HepG2 (cell line): ENCODE data around the gene PLD3. TPM values are rescaled to one million over a fixed set of nuclear protein-coding genes. Genes with fewer than 3 reads are reported as not detected.

Experiments
- ADNP ChIP-seq: sonication (generic); formaldehyde crosslinking; IDR thresholded peaks from 2 replicates; pipeline ENCODE4 v1.4.0; 2020; ENCODE audit warnings: missing genetic modification reagents
- CEBPG ChIP-seq: IDR thresholded peaks from 2 replicates; pipeline ENCODE4 v1.6.1; 2016
- ETV5 ChIP-seq: IDR thresholded peaks from 2 replicates; pipeline ENCODE4 v1.6.1; 2018; ENCODE audit warnings: missing biosample characterization, missing genetic modification reagents, inconsistent platforms, borderline replicate concordance
- HINFP ChIP-seq: sonication (generic); formaldehyde crosslinking; IDR thresholded peaks from 2 replicates; pipeline ENCODE4 v1.4.0; 2020; ENCODE audit warnings: low read depth, mild to moderate bottlenecking, missing genetic modification reagents
- NR2C2 ChIP-seq: sonication (generic); formaldehyde crosslinking; IDR thresholded peaks from 2 replicates; pipeline ENCODE4 v1.4.0; 2020; ENCODE audit warnings: missing genetic modification reagents, mild to moderate bottlenecking, moderate library complexity, borderline replicate concordance
- SKIL ChIP-seq: sonication (generic); formaldehyde crosslinking; IDR thresholded peaks from 2 replicates; pipeline ENCODE4 v1.8.0; 2022; ENCODE audit warnings: missing genetic modification reagents, mild to moderate bottlenecking, moderate library complexity, borderline replicate concordance
- TBX3 ChIP-seq: fragments of 450-650 bp; IDR thresholded peaks from 2 replicates; pipeline ENCODE4 v1.6.1; 2017; ENCODE audit warnings: antibody characterized with exemption, mild to moderate bottlenecking, inconsistent platforms, borderline replicate concordance
- ZBTB42 ChIP-seq: sonication (generic); formaldehyde crosslinking; IDR thresholded peaks from 2 replicates; pipeline ENCODE4 v1.5.0; 2020; ENCODE audit warnings: mild to moderate bottlenecking, missing genetic modification reagents
- ZKSCAN5 ChIP-seq: sonication (generic); formaldehyde crosslinking; IDR thresholded peaks from 2 replicates; pipeline ENCODE4 v1.5.1; 2020; ENCODE audit warnings: mild to moderate bottlenecking, missing genetic modification reagents
- ZNF225 ChIP-seq: sonication (generic); formaldehyde crosslinking; IDR thresholded peaks from 2 replicates; pipeline ENCODE4 v1.4.0; 2020; ENCODE audit warnings: mild to moderate bottlenecking, missing genetic modification reagents
- ZNF275 ChIP-seq: sonication (generic); formaldehyde crosslinking; IDR thresholded peaks from 2 replicates; pipeline ENCODE4 v1.8.0; 2022; ENCODE audit warnings: missing genetic modification reagents, mild to moderate bottlenecking, inconsistent platforms, borderline replicate concordance
- ZNF431 ChIP-seq: sonication (generic); formaldehyde crosslinking; IDR thresholded peaks from 2 replicates; pipeline ENCODE4 v1.9.0; 2022; ENCODE audit warnings: missing genetic modification reagents, low read depth, mild to moderate bottlenecking, borderline replicate concordance
- ZNF432 ChIP-seq: sonication (generic); formaldehyde crosslinking; IDR thresholded peaks from 2 replicates; pipeline ENCODE4 v1.5.0; 2020; ENCODE audit warnings: missing genetic modification reagents, mild to moderate bottlenecking, borderline replicate concordance
- ZNF883 ChIP-seq: sonication (generic); formaldehyde crosslinking; IDR thresholded peaks from 2 replicates; pipeline ENCODE4 v1.5.1; 2020; ENCODE audit warnings: mild to moderate bottlenecking, missing genetic modification reagents; ENCODE audit errors: not compliant biosample characterization
- polyA plus RNA-seq, 8 experiments: library from polyadenylated mRNA; depleted of rRNA in 3 of 8; stranded (reverse) in 7 of 8; unstranded in 1 of 8; fragments of >200 nt; fragmentation: Illumina TruSeq in 4 of 8; extraction: Trizol in 4 of 8; gene quantifications; 2 replicates each; pipeline versions ENCODE4 v1.2.1 to v1.2.3, GENCODE V29; 2011 to 2016; ENCODE audit warnings: low read depth in 4 of 8, missing spikeins in 1 of 8, mixed read lengths in 1 of 8; ENCODE audit not compliant: insufficient read depth in 1 of 8
- total RNA-seq, 5 experiments: library from RNA; depleted of rRNA; stranded (reverse); fragments of >200 nt; fragmentation: Illumina TruSeq; extraction: Trizol; gene quantifications; 2 replicates each; pipeline ENCODE4 v1.2.3, GENCODE V29; 2016; ENCODE audit warnings: low read depth in 1 of 5
- TF ChIP-seq, protein P1 (sequence below): IDR thresholded peaks from 2 replicates; pipeline ENCODE4 v1.6.1; 2012; ENCODE audit warnings: low read depth, low read length, improper control_type of control experiment

PLD3 gene
- total and polyA plus RNA-seq, 2 of the 13 experiments (the other 11 are each of a cell fraction or from before 2014, with no cell fraction given): 45.7 to 164 TPM

DNA sequence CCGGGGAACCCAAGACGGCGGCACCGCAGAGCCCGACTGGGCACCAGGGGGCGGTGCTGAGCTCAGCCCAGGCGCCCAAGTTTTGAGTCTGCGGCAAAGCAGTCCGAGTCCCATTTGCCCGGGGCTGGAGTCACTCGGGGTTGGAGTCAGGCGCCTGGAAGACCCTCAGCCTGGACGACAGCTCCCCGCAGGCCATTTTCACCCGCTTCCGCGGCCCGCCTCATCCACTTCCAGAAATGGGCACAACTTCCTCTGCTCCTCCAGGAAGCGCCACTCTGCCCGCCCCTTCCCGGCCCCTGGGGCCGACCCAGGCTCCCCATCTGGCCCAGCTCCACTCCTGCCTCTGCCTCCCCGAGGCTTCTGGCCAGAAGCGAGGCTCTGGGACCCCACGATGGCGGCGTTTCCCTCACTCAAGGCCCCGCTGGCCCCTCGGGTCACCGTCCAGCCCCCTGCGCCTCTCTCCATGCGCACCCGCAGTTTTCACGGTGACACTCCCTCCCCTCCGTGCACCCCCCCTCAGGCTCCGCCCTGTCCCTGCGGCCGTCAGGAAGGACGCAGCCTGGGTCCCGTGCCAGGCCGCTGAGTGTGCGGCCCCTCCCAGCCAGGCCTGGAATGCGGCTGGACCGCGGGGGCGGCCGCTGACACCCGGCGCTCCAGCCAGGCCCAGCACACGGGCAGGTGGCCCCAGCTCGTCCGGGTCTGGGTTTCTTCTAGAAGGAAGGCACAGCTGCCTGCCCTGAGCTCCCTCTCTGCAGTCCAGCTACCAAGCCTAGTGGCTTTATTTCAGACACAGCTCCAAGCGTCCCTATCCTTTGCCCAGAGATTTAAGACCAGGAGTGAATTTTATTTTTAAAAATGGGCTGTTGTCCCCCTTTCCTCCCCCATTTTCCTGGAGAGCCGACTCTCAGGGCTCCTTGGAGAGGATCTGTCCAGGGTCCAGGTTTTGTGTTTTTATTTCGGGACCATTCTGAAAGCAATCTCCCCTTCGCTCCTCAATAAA lies 72.6 kb downstream of the PLD3 start (continued):
- TF ChIP-seq ETV5 (CRISPR knock-in tag) (peak; percentile 62; the same call in 1 of the 2 replicates), ADNP (CRISPR knock-in tag) (peak; percentile 48; the same call in 1 of the 2 replicates), CEBPG (no peak), HINFP (no peak), TBX3 (peak; percentile 46; the same call in 1 of the 2 replicates), ZNF883 (CRISPR knock-in tag) (peak; percentile 85), ZNF275 (CRISPR knock-in tag) (peak; percentile 81), ZKSCAN5 (CRISPR knock-in tag) (no peak), SKIL (CRISPR knock-in tag) (peak; percentile 81), NR2C2 (CRISPR knock-in tag) (no peak), ZNF431 (CRISPR knock-in tag) (no peak), ZNF432 (CRISPR knock-in tag) (no peak), ZNF225 (CRISPR knock-in tag) (no peak; the same call in 1 of the 2 replicates), ZBTB42 (no peak; the same call in 1 of the 2 replicates)
- TF ChIP-seq, protein P1, sequence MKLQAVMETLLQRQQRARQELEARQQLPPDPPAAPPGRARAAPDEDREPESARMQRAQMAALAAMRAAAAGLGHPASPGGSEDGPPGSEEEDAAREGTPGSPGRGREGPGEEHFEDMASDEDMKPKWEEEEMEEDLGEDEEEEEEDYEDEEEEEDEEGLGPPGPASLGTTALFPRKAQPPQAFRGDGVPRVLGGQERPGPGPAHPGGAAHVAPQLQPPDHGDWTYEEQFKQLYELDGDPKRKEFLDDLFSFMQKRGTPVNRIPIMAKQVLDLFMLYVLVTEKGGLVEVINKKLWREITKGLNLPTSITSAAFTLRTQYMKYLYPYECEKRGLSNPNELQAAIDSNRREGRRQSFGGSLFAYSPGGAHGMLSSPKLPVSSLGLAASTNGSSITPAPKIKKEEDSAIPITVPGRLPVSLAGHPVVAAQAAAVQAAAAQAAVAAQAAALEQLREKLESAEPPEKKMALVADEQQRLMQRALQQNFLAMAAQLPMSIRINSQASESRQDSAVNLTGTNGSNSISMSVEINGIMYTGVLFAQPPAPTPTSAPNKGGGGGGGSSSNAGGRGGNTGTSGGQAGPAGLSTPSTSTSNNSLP: no peak
